HG03432 (cell line): ENCODE data around the gene L3HYPDH.

Source experiments
- ATAC-seq: cut with Tn5 transposase; IDR thresholded peaks from one replicate; pipeline ENCODE4 v1.9.1; 2021; ENCODE audit warnings: mild to moderate bottlenecking, moderate library complexity; ENCODE audit not compliant: unreplicated experiment

The L3HYPDH gene

GRCh38 chr14:59483819-59484638 is at the start of gene L3HYPDH, which contains the start of gene JKAMP:
Gene L3HYPDH (minus strand): TSS chr14:59484408. CDS start chr14:59484316, 92 bp downstream.
Gene JKAMP (plus strand): TSS chr14:59484517. CDS start chr14:59484590, 73 bp downstream.
- peak; percentile 92 for ATAC-seq

- no peak for ATAC-seq
Measured at GRCh38 chr14:59532419-59532818, 48.2 kb upstream of the L3HYPDH start.

GRCh38 chr14:59530349-59530748 is 46.1 kb upstream of the L3HYPDH start:
- no peak for ATAC-seq

GRCh38 chr14:59529189-59529588 is 45.0 kb upstream of the L3HYPDH start:
- peak; percentile 48 for ATAC-seq

GRCh38 chr14:59520224-59520623 is 36.0 kb upstream of the L3HYPDH start:
- ATAC-seq, result no peak

DNA sequence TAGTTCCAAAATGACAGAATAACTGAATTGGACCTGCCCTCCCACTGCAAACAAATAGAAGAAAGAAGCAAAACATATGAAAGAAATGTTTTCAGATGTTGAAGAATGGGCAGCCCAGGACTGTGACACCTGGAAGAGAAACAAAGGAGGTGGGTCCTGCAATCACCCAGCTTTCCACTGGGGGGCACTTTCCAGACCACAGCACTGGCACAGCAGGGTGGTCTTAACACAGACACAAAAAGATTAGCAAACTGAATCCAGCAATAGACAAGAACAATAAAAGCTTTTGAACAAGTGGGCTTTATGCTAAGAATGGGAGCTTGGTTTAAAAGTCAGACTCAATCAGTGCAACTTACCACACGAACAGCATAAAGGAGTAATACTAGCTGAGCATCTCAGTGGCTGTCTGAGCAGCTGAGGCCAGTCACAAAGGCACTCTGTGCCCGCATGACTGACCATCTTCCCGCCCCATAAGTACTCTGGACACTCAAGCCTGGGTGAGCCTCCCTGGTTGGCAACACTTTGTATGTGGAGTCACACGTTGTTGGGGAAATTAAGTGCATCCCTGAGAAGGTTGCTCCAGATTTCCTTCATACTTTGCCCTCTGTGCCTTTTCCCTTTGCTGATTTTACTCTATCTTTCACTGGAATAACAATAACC is 27.8 kb upstream of the L3HYPDH start:
- ATAC-seq, result peak; percentile 52

DNA sequence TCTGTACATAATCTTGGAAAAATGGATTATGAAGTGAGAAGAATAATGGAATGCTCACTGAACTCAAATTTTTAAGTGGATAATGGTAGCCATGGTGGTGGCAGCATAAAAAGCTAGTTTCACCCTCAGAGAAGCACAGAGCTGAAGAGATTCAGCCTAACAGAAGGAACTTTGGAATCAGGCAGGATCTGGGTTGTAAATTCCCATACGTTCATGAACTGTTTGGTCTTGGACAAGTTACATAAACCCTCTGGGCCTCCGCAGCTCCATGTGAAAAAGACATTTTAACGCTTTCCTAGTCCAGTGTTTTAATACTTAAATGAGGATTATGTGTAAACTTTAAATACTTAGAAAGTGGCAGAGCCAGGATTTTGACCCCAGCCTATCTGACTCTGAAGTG is 26.8 kb upstream of the L3HYPDH start:
- ATAC-seq, result no peak

GRCh38 chr14:59510001-59510400 is 25.8 kb upstream of the L3HYPDH start:
- ATAC-seq, result no peak

GRCh38 chr14:59509101-59509500 is 24.9 kb upstream of the L3HYPDH start:
- no peak for ATAC-seq

- ATAC-seq, result no peak
Measured at GRCh38 chr14:59507752-59508103, 23.5 kb upstream of the L3HYPDH start.

DNA sequence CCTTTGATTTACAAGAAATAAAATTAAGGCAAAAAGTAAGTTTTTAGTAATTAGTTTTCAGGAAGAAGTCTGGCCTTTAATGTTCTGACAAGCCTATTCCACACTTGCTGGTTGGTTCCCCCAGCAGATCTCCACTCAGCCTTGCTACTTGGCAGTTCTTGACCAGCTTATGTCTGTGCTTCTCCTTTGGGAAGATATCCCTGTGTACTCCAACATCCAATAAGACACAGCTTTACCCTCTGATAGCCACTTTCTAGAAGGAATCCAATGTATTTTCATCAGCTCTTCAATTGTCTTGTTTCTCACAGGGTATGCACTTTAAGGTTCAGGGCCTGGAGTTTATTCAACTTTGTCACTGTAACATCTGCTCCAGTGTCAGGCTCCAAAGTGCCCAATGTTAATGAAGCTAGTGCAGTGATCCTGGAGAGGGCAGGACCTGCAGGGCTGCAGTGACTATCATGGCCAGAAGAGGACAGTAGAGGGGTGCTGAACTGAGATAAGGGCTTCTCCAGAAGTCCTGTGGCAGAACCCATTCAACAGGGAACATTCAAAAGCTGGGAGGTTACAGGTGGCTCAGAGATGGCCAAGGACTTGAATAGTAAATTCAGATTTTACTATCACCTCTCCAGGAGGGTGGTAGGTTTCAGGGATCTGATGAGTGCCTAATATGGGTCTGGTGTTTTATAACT is 23.0 kb upstream of the L3HYPDH start:
- ATAC-seq, result peak; percentile 84

- ATAC-seq, result no peak
Measured at GRCh38 chr14:59503256-59503655, 19.0 kb upstream of the L3HYPDH start.

DNA sequence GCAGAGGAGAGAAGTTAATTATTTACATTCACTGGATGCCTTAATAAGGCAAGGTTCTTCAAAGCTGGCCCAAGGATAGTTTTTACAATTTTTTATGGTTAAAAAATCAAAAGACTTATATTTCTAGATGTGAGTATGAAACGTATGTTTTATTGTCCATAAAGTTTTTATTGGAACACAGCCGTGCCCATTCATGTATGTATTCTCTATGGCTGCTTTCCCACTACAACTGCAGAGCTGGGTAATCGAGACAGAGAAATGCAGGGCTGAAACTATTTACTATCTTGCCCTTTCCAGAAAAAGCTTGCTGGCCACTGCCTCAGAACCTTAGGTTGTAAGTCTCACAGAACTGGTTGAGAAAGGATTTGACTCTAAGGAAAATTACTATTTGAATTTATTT is 16.5 kb upstream of the L3HYPDH start:
- no peak for ATAC-seq

DNA sequence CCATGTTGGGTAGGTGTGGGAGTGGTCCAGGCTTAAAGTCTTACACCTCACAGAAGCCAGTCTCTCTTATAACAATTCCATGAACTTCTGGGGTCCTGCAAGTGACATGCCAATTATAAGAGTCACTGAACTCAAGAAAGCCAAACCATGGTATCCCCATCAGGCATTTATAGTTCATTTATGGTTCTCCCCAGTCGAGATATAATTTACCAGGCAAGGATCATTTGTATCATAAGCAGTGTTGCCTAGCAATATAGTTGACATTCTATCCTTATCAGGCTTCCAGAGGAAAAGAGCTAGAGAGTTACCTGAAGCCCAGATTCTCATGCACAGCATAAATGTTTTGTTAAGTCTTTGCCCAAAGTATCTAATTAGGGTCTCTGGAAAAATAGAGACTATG is 8.2 kb upstream of the L3HYPDH start:
- ATAC-seq, result no peak

DNA sequence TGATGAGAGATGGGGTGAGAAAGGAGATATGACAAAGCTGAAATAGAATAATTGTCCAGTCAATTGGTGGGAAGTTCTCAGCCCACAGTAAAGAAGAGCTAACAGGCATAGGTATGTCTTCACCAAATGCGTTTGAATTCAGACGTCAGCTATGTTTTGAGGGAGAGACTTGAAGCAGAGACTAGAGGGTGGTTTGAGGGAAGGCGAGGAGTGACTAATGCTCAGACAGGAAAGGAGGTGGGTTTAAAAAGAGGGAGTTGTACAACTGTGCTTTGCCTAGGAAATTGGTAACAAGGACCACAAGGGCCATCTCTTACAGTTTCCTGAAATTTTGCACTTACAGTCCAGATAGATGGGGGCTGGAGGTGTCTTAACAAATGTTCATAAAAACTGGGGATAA is 6.5 kb upstream of the L3HYPDH start:
- no peak for ATAC-seq

- ATAC-seq, result peak; percentile 58
Measured at GRCh38 chr14:59484639-59485175, 499 bp upstream of the L3HYPDH start.

- ATAC-seq, result no peak
Measured at GRCh38 chr14:59483363-59483762, 845 bp downstream of the L3HYPDH start.

GRCh38 chr14:59482541-59483331 is 1.5 kb downstream of the L3HYPDH start:
- ATAC-seq, result no peak

- ATAC-seq, result no peak
Measured at GRCh38 chr14:59481871-59482540, 2.2 kb downstream of the L3HYPDH start.

DNA sequence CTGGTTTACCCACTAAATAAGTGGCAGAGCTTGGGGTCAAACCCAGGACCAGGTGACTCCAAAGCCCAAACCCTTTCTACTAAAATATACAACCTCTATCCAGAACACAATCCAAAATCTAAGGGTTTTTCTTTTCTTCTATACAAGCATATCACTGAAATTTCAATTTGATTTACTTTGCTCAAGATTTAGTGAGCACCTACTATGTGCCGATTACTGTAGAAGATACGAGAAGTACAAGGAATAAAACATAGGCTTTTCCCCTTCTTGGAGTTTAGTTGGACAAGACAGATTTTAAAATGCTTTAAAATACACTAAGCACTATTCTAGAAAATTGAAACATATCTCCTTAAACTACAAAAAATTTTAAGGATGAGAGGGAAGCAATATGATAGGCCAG is 2.8 kb downstream of the L3HYPDH start:
- no peak for ATAC-seq
